GM04504 (cell line): Measurements from ENCODE around the gene ATXN7L1.
A peak's percentile ranks its signal among the peaks of the same experiment; 100 is the strongest.

Experiments
- DNase-seq: peaks from one replicate; pipeline ENCODE4 v3.0.0-alpha.2; 2012; ENCODE audit warnings: low read depth

The ATXN7L1 gene

GRCh38 chr7:105580022-105580740 lies 296.2 kb downstream of the ATXN7L1 start:
- DNase-seq = no peak

- peak; percentile 7 for DNase-seq
These were observed 297.9 kb downstream of the ATXN7L1 start for GRCh38 chr7:105578496-105578895.

- no peak for DNase-seq
These were observed 299.1 kb downstream of the ATXN7L1 start for GRCh38 chr7:105577251-105577650.

GRCh38 chr7:105571891-105572290 lies 304.5 kb downstream of the ATXN7L1 start:
- DNase-seq = no peak

- no peak for DNase-seq
These were observed 308.6 kb downstream of the ATXN7L1 start for GRCh38 chr7:105567821-105568220.

DNA sequence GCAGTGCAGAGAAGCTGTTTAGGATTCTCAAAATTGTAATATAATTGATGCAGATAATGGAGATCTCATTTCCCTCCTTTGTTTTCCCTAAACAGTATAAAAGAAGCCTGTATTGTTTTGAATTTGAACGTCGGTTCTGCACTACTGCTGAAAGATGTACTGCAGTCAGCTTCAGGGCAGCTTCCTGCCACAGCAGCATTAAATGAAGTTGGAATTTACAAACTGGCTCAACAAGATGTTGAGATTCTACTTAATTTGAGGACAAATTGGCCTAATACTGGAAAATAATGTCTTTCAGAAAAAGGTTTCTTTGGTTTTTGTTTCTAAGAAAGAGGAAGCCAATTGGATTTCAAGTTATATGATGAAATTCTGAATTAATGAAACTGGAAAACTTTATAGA lies 309.4 kb downstream of the ATXN7L1 start:
- DNase-seq = no peak

DNA sequence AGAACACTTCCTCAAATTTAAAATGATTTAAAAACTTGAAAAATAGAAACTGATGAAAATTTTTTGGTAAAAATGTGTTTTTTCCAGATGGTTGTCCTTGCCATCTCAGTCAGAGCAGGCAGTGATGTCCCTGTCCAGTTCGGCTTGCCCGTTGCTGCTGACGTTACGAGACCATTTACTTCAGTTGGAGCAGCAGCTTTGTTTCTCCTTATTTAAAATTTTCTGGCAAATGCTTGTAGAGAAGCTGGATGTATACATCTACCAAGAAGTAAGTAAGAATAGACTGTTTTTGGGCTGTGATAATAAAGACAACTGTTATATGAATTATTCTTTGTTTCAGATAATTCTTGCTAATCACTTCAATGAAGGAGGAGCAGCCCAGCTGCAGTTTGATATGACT lies 311.2 kb downstream of the ATXN7L1 start:
- DNase-seq = no peak

DNA sequence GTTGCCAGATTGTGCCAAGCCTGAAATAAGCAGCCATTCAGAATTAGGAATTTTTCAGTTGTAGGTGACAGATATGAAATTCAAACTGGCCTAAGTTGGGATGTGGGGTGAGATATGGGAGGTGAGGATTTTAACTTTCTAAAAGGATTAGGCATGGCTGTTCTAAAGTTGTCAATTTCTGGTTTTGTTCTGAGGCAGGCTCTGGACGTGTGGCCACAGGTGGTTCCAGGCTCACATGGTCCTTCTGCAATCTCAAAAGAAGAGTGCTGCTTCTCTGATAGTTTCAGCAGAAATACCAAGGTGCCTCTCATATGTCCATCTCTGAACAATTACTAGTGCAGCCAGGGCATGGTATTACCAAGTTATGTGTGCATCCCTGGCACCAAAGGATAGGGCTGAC lies 316.5 kb downstream of the ATXN7L1 start:
- no peak for DNase-seq
